Stimulated activated CD4-positive, alpha-beta T cell treated with anti-CD3 and anti-CD28 coated beads, Interleukin-4, amount 100 ng/mL, for 24 hours (primary cell): ENCODE measurements around the gene FAM228B.

Experiments
- DNase-seq: peaks from one replicate; pipeline ENCODE4 v3.0.0-alpha.2; 2020

The FAM228B gene

DNA sequence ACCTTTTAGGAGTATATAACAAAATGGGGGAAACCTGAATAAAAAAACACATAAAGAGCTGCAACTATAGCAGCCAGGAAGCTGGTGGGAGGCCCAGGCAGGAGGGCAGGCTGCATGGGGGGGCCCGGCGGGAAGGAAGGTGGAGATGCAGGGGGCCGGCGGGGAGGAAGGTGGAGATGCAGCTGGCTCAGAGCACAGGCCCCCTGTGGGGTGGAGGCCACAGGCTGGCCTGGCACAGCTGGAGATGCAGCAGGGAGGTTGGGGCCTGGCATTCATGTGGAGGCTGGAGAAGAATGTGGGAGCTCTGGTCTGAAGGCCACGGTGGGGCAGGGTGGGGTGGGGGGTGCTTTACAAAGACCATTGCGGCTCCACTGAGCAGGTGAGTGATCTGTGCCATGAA, 83.0 kb downstream of the FAM228B start:
- no peak for DNase-seq

DNA sequence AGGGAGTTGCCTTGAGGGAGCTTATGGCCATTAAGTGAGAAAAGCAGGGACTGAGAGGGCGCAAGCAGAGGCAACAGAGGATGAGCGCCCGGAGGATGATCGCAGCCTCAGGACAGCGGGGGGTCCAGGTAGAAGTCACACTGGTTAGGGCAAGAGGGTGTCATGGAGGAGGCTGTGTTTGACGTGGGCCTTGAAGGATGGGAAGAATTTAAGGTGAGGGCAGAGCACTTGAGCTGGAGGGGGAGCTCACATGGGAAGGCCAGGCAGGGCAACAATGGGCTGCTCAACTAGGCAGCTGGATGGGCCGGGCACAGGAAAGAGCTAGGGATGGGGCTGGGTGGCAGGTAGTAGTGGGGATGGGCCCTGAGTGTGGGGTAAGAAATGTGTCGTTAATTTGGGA, 83.4 kb downstream of the FAM228B start:
- no peak for DNase-seq

DNA sequence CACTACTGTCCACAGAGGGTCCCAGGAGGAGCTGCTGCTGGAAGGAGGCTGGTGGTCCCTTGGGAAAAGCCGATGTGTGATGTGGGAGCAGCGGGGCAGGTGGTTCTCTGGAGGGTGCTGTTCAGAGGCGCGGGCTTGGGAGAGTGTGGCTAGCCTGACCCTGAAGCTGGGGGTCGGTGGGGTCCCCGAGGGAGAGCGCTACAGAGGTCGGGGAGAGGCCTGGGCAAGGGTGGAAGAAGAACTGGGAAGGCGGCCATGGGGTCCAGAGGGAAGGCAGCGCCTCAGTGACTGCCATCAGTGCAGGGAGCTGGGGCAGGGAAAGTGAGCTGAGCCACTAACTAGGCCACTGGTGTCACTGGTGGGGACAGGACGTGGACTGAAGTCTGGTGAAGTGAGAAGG, 84.1 kb downstream of the FAM228B start:
- no peak for DNase-seq

DNA sequence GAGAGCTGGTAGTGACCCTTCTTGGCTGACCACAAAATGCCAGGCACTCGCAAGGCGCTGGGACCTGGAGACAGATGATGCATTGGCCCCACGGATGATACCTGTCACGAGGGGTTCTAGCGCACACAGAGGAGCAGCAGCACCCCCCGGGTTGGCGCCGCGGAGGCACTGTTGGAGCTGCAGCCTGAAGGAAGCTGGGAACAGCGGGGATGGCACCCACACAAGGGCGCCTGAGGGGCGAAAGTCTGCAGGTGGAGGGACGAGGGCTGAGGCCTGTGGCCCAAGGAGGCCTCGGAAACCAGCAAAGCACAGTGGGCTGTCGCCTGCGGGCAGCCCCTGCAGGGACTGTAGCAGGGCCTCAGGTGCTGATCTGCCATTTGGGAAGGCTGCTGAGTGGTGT, 85.2 kb downstream of the FAM228B start:
- no peak for DNase-seq

DNA sequence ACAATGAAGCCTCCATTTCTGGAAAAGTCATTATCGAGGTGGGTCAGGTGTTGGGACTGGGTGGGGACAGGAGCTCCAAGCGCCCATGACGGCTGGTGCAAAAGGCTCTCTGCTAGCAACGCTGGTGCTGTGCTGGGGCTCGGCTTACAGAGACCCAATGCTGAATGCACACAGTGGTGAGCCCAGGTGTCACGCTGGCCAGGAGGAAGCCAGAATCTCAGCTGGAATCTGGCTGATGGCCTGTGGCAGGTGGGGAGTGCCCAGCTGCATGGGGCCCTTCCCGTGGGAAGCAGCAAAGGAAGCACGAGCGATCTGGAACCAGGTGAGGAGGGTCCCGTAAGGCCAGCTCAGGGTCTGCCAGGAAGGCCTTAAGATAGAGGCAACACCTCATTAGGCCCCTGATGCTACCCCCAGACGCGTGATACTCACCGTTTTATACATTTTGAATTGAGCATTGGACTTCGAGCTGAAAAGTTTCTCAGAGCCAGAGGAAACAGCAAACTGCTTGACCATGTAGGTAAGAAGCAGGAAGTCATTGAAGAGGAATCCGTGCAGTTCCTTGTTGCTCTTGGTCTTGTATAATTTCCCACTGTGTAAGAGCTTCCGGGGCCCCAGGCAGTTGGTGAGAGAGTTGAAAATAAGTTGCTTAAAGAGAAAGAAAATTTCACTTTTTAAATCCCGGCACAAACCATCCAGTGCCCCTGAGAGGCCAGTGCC, 86.3 kb downstream of the FAM228B start:
- no peak for DNase-seq

DNA sequence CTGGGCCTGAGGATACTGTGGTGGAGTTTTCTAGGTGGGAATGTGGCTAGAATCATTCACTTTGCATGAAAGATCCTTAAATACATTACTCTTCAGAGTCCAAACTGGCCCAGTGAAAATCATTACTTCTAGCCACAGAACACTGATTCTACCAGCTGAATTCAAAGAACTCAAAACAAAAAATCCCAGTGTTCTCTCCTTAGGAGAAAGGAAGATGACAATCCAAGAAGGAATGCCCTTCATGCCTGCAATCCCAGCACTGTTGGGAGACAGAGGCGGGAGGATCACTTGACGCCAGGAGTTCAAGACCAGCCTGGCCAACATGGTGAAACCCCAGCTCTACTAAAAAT, 86.8 kb downstream of the FAM228B start:
- no peak for DNase-seq

DNA sequence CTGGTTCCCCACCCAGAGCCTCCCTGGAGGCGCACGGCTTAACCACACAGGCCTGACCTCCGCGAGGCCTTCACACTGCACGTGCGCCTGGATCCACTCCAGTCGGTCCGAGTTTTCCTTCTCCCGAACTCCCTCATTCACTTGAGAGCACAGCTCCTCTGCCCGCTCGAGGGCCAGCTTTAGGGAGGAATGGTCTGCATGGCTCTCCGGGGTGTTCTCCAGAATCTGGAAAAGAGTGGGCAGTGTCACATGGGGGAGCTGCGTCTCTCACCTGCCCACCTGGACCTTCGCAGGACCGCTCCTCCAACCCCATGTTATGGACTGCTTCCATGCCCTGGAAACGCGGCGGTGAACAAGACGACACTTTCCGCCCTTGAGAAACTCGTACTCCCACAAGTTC, 87.5 kb downstream of the FAM228B start:
- no peak for DNase-seq

DNA sequence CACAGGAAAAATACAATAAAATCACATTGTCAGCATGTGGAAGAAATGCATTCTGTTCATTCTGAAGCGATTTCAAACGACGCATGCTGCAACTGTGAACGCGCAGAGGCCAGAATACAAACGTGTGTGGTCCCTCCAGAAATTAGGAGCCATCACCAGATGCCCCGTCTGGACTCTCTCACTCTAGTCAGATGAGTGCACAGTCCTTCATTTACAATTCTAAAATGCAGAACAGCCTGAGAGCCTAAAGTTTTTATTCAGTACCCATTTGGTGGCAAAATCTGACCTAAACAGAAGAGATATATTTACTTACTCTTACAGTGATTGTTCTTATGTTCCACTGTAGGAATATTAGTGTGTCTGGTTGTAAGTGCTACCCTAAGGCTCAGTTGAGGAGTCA, 88.1 kb downstream of the FAM228B start:
- DNase-seq: no peak

DNA sequence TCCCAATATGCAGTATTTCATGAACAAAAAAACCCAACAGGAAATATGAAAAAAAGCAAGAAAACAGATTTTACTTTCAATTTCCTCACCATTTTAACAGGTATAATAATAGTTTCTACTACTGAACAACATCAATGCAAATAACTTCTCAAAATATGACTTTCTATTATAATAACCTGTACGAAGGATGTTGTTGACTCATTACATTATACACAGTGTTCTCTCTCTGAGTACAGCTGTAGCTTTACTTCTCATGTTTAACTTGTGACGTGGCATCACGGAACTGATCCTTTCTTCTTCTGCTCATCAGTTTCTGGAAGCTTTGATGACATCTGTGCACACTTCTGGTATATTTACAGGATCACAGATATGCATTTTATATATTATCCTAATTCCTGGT, 91.6 kb downstream of the FAM228B start:
- no peak for DNase-seq
